Mucosa of descending colon (tissue), 3 donors: ENCODE data around the gene JMJD7. TPM values are rescaled to one million over a fixed set of nuclear protein-coding genes. Genes with fewer than 3 reads are reported as not detected.

Source experiments
- ATAC-seq: fragments of 200-7000 bp; cut with Tn5 transposase; one replicate; pipeline ENCODE4 v1.9.1; 2020; ENCODE audit warnings: mild to moderate bottlenecking, moderate library complexity
- DNase-seq, 3 donors: peaks; one replicate each; pipeline ENCODE4 v3.0.0-alpha.2; 2020
- H3K36me3 ChIP-seq: fragments of 200-600 bp; one replicate; pipeline ENCODE4 v1.8.0; 2021; ENCODE audit warnings: low read depth, mild to moderate bottlenecking
- H3K4me1 ChIP-seq: fragments of 200-600 bp; one replicate; pipeline ENCODE4 v1.8.0; 2021; ENCODE audit warnings: low read depth, mild to moderate bottlenecking
- H3K4me3 ChIP-seq: fragments of 200-600 bp; one replicate; pipeline ENCODE4 v1.8.0; 2021; ENCODE audit warnings: mild to moderate bottlenecking
- H3K9me3 ChIP-seq: fragments of 200-600 bp; one replicate; pipeline ENCODE4 v1.8.0; 2021; ENCODE audit warnings: mild to moderate bottlenecking
- CTCF ChIP-seq: fragments of 200-600 bp; IDR thresholded peaks from one replicate; pipeline ENCODE4 v1.8.0; 2022; ENCODE audit warnings: antibody characterized with exemption, mild to moderate bottlenecking
- intact Hi-C, 2 donors: fragments of 100-400 bp; cut with DNase I in 1 of 2; cut with micrococcal nuclease in 1 of 2; formaldehyde crosslinking; loops; one replicate each; pipeline versions ENCODE4 v1.11.0 to v1.11.1; 2022; cut with DNase I, micrococcal nuclease
- total RNA-seq, 3 donors: library from RNA; stranded (reverse); fragmentation: NEBNext Ultra II Directional in 2 of 3; extraction: Animal tissue kit (Norgen Biotek cat#: 25700) in 2 of 3; gene quantifications; one replicate each; pipeline versions ENCODE4 v1.2.1 to v1.2.4, GENCODE V29; 2021 to 2023
- donor health status: DM: no; HTN: no; CAD: no; lungs with moderate emphysema.
- donor health status: DM: no; HTN: no; CAD: no.
- donor health status: DM: no; HTN: yes; CAD: no.

Gene JMJD7
- total RNA-seq, 3 donors from 2014 or later = 9.8 to 15.2 (median 10.8) TPM

- H3K9me3 ChIP-seq = no peaks in the 10 kb centered on the region
- H3K36me3 ChIP-seq = no peaks in the 10 kb centered on the region
- DNase-seq = no peak
- H3K4me1 ChIP-seq = peaks cover 9% of the 10 kb centered on the region
- no peak for TF ChIP-seq CTCF
- intact Hi-C loops = no loop called here
- ATAC-seq = peak; percentile 20
- H3K4me3 ChIP-seq = no peak overlapping the region
These were observed 14.3 kb downstream of the JMJD7 start for GRCh38 chr15:41842229-41842628.

- DNase-seq = no peak
- H3K4me1 ChIP-seq = peaks cover 4% of the 10 kb centered on the region
- intact Hi-C loops = no loop called here
- H3K4me3 ChIP-seq = no peak overlapping the region
- no peaks in the 10 kb centered on the region for H3K9me3 ChIP-seq
- no peak for TF ChIP-seq CTCF
- no peaks in the 10 kb centered on the region for H3K36me3 ChIP-seq
- no peak for ATAC-seq
These were observed 15.7 kb downstream of the JMJD7 start for GRCh38 chr15:41843571-41843970.

- ATAC-seq = no peak
- no peaks in the 10 kb centered on the region for H3K36me3 ChIP-seq
- intact Hi-C loops = no loop called here
These were observed 16.9 kb downstream of the JMJD7 start for GRCh38 chr15:41844814-41845213.

GRCh38 chr15:41847206-41847605, 19.3 kb downstream of the JMJD7 start:
- Histone ChIP-seq H3K9me3 (no peaks in the 10 kb centered on the region), H3K4me3 (no peak overlapping the region), H3K4me1 (no peaks in the 10 kb centered on the region), H3K36me3 (no peaks in the 10 kb centered on the region)
- TF ChIP-seq CTCF = no peak
- no peak for DNase-seq
- intact Hi-C loops = no loop called here
- ATAC-seq = no peak

More at GRCh38 chr15:41844814-41845213, 16.9 kb downstream of the JMJD7 start:
- Histone ChIP-seq H3K4me3 (no peak overlapping the region), H3K9me3 (no peaks in the 10 kb centered on the region), H3K4me1 (no peaks in the 10 kb centered on the region)
- DNase-seq = no peak
- no peak for TF ChIP-seq CTCF

GRCh38 chr15:41847981-41848380, 20.1 kb downstream of the JMJD7 start:
- Histone ChIP-seq H3K36me3 (no peaks in the 10 kb centered on the region), H3K4me1 (no peaks in the 10 kb centered on the region), H3K4me3 (no peak overlapping the region), H3K9me3 (no peaks in the 10 kb centered on the region)
- DNase-seq = no peak
- no peak for ATAC-seq
- no peak for TF ChIP-seq CTCF
- intact Hi-C loops = no loop called here

GRCh38 chr15:41848631-41849030, 20.7 kb downstream of the JMJD7 start:
- ATAC-seq = no peak
- TF ChIP-seq CTCF = no peak
- H3K36me3 ChIP-seq = no peaks in the 10 kb centered on the region

More at GRCh38 chr15:41848631-41849030, 20.7 kb downstream of the JMJD7 start:
- Histone ChIP-seq H3K9me3 (no peaks in the 10 kb centered on the region), H3K4me3 (no peak overlapping the region), H3K4me1 (no peaks in the 10 kb centered on the region)
- DNase-seq = no peak
- intact Hi-C loops = no loop called here
